Hepatocyte (in vitro differentiated cells): ENCODE results near the gene MCAM.

Experiments
- CTCF ChIP-seq: fragments of 200-600 bp; sonication (generic); IDR thresholded peaks from 2 replicates; pipeline ENCODE4 v1.5.1; 2016; ENCODE audit warnings: antibody characterized with exemption, mild to moderate bottlenecking; ENCODE audit not compliant: poor library complexity
- EZH2 ChIP-seq: fragments of 200-600 bp; sonication (generic); IDR thresholded peaks from 2 replicates; pipeline ENCODE4 v1.6.1; 2016; ENCODE audit warnings: antibody characterized with exemption, mild to moderate bottlenecking, borderline replicate concordance
- EZH2phosphoT487 ChIP-seq: fragments of 200-600 bp; sonication (generic); IDR thresholded peaks from one replicate; pipeline ENCODE4 v1.6.1; 2018; ENCODE audit warnings: antibody characterized with exemption, mild to moderate bottlenecking, low read depth, moderate library complexity; ENCODE audit not compliant: unreplicated experiment, severe bottlenecking

- TF ChIP-seq CTCF (no peak), EZH2 (no peak), EZH2phosphoT487 (no peak)
These were observed 10.5 kb downstream of the MCAM start for GRCh38 chr11:119306373-119306890.
